HepG2 (cell line): ENCODE data around the gene IL1RAPL1. TPM values are rescaled to one million over a fixed set of nuclear protein-coding genes. Genes with fewer than 3 reads are reported as not detected.

Source experiments
- ATAC-seq: fragments of 200-7000 bp; cut with Tn5 transposase; 3 replicates; pipeline ENCODE4 v1.9.1; 2020; ENCODE audit warnings: mild to moderate bottlenecking, moderate library complexity
- BruUV-seq: library from RNA; stranded (reverse); fragments of 400-500 nt; replicated peaks from 2 replicates; lab custom pipeline; 2021; lab: Mats Ljungman, UMichigan
- CTCF ChIA-PET: fragments of 300-600 bp; formaldehyde crosslinking; extraction: SDS; loops from one replicate; lab custom pipeline; 2021; ENCODE audit warnings: low total read pairs, inconsistent platforms, low intra/inter-chr PET ratio; lab: Yijun Ruan, JAX
- POLR2A ChIA-PET: fragments of 350-600 bp; sonication (Branson Sonifier 250); formaldehyde crosslinking; loops from one replicate; lab custom pipeline; 2020; ENCODE audit warnings: antibody characterized with exemption, inconsistent platforms; lab: Yijun Ruan, JAX
- DNase-seq: peaks from one replicate; pipeline ENCODE4 v3.0.0-alpha.2; 2015; ENCODE audit warnings: low spot score
- FAIRE-seq: peaks from 3 replicates; lab custom pipeline; 2011; peaks lifted over from hg19 to GRCh38; lab: Jason Lieb, UNC
- H2AFZ ChIP-seq: one replicate; pipeline ENCODE4 v1.6.1; 2011; ENCODE audit warnings: low read length, inconsistent platforms
- H3K27ac ChIP-seq: fragments of 300-600 bp; 3 replicates; pipeline ENCODE4 v1.8.0; 2011; ENCODE audit warnings: mixed run types, mild to moderate bottlenecking, mixed read lengths, low read length, inconsistent platforms; ENCODE audit not compliant: insufficient read depth; ENCODE audit errors: extremely low read length
- H3K27me3 ChIP-seq, 2 experiments: fragments of 200-600 bp in 1 of 2; 2 replicates in 1 of 2; 3 replicates in 1 of 2; pipeline versions ENCODE4 v1.6.0 to v1.8.0; 2011; ENCODE audit warnings: low read length in 2 of 2, mild to moderate bottlenecking in 2 of 2, moderate library complexity in 2 of 2, inconsistent platforms in 1 of 2; ENCODE audit not compliant: insufficient read depth in 2 of 2, control insufficient read depth in 1 of 2
- H3K36me3 ChIP-seq, 2 experiments: fragments of 200-600 bp in 1 of 2; replicated peaks in 1 of 2; 2 replicates in 1 of 2; 3 replicates in 1 of 2; pipeline versions ENCODE4 v1.5.1 to v1.8.0; 2011; ENCODE audit warnings: low read length in 2 of 2, inconsistent platforms in 1 of 2; ENCODE audit not compliant: insufficient read depth in 2 of 2, control insufficient read depth in 1 of 2
- H3K4me1 ChIP-seq: 2 replicates; pipeline ENCODE4 v1.5.1; 2012; ENCODE audit warnings: low read length, inconsistent platforms; ENCODE audit not compliant: insufficient read depth
- H3K4me2 ChIP-seq: 2 replicates; pipeline ENCODE4 v1.6.0; 2011; ENCODE audit warnings: low read depth, low read length, inconsistent platforms
- H3K4me3 ChIP-seq, 3 experiments: fragments of 200-600 bp in 1 of 3; sonication (generic), shearing (Covaris generic) in 1 of 3; replicated peaks in 1 of 3; 2 replicates each; pipeline ENCODE4 v1.5.1; 2011 to 2016; ENCODE audit warnings: low read length in 3 of 3, inconsistent platforms in 2 of 3, low read depth in 2 of 3, mild to moderate bottlenecking in 2 of 3, control low read depth in 1 of 3, mixed read lengths in 1 of 3; ENCODE audit not compliant: insufficient read depth in 1 of 3
- H3K79me2 ChIP-seq: one replicate; pipeline ENCODE4 v1.6.1; 2011; ENCODE audit warnings: low read length, inconsistent platforms; ENCODE audit not compliant: insufficient read depth
- H3K9ac ChIP-seq: 2 replicates; pipeline ENCODE4 v1.6.0; 2011; ENCODE audit warnings: mild to moderate bottlenecking, low read depth, low read length, inconsistent platforms; ENCODE audit not compliant: insufficient read depth
- H3K9me3 ChIP-seq: 2 replicates; pipeline ENCODE4 v1.5.1; 2012; ENCODE audit warnings: mild to moderate bottlenecking, low read length
- H4K20me1 ChIP-seq: 2 replicates; pipeline ENCODE4 v1.6.0; 2011; ENCODE audit warnings: inconsistent platforms, mild to moderate bottlenecking, low read length, moderate library complexity; ENCODE audit not compliant: insufficient read depth
- ARHGAP35 ChIP-seq: sonication (generic); formaldehyde crosslinking; IDR thresholded peaks from 2 replicates; pipeline ENCODE4 v1.9.0; 2022; ENCODE audit warnings: mild to moderate bottlenecking, inconsistent platforms, moderate library complexity, missing genetic modification reagents, borderline replicate concordance
- ARID4A ChIP-seq: sonication (generic); formaldehyde crosslinking; IDR thresholded peaks from 2 replicates; pipeline ENCODE4 v1.5.0; 2020; ENCODE audit warnings: mild to moderate bottlenecking, missing genetic modification reagents, borderline replicate concordance
- ATF2 ChIP-seq: sonication (generic); formaldehyde crosslinking; IDR thresholded peaks from 2 replicates; pipeline ENCODE4 v1.4.0; 2020; ENCODE audit warnings: missing genetic modification reagents
- CSRNP1 ChIP-seq: sonication (generic); formaldehyde crosslinking; IDR thresholded peaks from 2 replicates; pipeline ENCODE4 v1.8.1; 2023; ENCODE audit warnings: mild to moderate bottlenecking, missing genetic modification reagents
- WGBS: methylation state at CpG from one replicate; pipeline ENCODE4 v1.1.6; 2017; ENCODE audit warnings: low lambda C conversion rate; 5-methylcytosine and 5-hydroxymethylcytosine counted together
- in situ Hi-C: cut with HindIII; loops from 2 replicates; pipeline ENCODE4 v1.10.0; 2017; ENCODE audit warnings: low pct_unique_long_range_greater_than_20kb; ENCODE audit not compliant: extremely low pct_ligation_motif_present
- intact Hi-C: fragments of 100-400 bp; cut with micrococcal nuclease; formaldehyde crosslinking; loops from one replicate; pipeline ENCODE4 v1.10.0; 2022; ENCODE audit not compliant: unreplicated experiment
- polyA plus RNA-seq, 8 experiments: library from polyadenylated mRNA; depleted of rRNA in 3 of 8; stranded (reverse) in 7 of 8; unstranded in 1 of 8; fragments of >200 nt; fragmentation: Illumina TruSeq in 4 of 8; extraction: Trizol in 4 of 8; gene quantifications; 2 replicates each; pipeline versions ENCODE4 v1.2.1 to v1.2.3, GENCODE V29; 2011 to 2016; ENCODE audit warnings: low read depth in 4 of 8, missing spikeins in 1 of 8, mixed read lengths in 1 of 8; ENCODE audit not compliant: insufficient read depth in 1 of 8
- total RNA-seq, 5 experiments: library from RNA; depleted of rRNA; stranded (reverse); fragments of >200 nt; fragmentation: Illumina TruSeq; extraction: Trizol; gene quantifications; 2 replicates each; pipeline ENCODE4 v1.2.3, GENCODE V29; 2016; ENCODE audit warnings: low read depth in 1 of 5

The IL1RAPL1 gene
- total and polyA plus RNA-seq, 2 of the 13 experiments (the other 11 are each of a cell fraction or from before 2014, with no cell fraction given), result 0.04 TPM; not detected in 1

GRCh38 chrX:29308726-29309125 is 721.5 kb downstream of the IL1RAPL1 start (continued):
- TF ChIP-seq CSRNP1, result no peak
- TF ChIP-seq ARID4A, result no peak
- TF ChIP-seq, all 625 proteins: peak for 0

GRCh38 chrX:29315931-29316330 is 728.7 kb downstream of the IL1RAPL1 start:
- no peak overlapping the region for H3K9ac ChIP-seq
- no peak for DNase-seq
- CTCF ChIA-PET, result no interaction called here
- no peak overlapping the region for H2AFZ ChIP-seq
- in situ Hi-C loops, result no loop called here
- no peak overlapping the region for H3K4me2 ChIP-seq
- no peak for FAIRE-seq
- ATAC-seq, result no peak
- H3K27me3 ChIP-seq, result no peaks in the 10 kb centered on the region
- intact Hi-C loops, result no loop called here
- no peak overlapping the region for H3K27ac ChIP-seq
- 0% methylated on average over 3 of the region's 3 CpGs for WGBS
- H3K79me2 ChIP-seq, result no peaks in the 10 kb centered on the region
- TF ChIP-seq ATF2 (no peak), ARHGAP35 (CRISPR knock-in tag) (no peak)
- H3K4me3 ChIP-seq, result no peak overlapping the region
- H3K4me1 ChIP-seq, result no peaks in the 10 kb centered on the region
- no peaks in the 10 kb centered on the region for H3K36me3 ChIP-seq
- BruUV-seq, result no TSS peak
- POLR2A ChIA-PET, result no interaction called here
- no peaks in the 10 kb centered on the region for H4K20me1 ChIP-seq
- no peaks in the 10 kb centered on the region for H3K9me3 ChIP-seq
